ENCODE measurements around the gene ZNF710.

DNA sequence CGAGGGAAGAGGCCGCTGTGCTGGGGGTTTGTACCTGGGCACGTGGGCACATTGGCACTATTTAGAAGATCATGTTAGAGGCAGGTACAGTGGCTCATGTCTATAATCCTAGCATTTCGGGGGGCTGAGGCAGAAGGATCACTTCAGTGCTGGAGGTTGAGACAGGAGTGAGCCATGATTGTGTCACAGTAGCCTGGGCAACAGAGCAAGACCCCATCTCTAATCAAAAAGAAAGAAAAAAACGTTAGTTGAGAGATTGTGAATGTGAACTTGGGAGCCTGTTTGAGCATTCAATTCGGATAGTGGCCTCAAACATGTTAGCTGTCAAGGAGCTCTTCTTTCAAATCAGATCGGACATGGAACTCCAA is 64.5 kb downstream of the ZNF710 start:
- TF ChIP-seq, protein P1, sequence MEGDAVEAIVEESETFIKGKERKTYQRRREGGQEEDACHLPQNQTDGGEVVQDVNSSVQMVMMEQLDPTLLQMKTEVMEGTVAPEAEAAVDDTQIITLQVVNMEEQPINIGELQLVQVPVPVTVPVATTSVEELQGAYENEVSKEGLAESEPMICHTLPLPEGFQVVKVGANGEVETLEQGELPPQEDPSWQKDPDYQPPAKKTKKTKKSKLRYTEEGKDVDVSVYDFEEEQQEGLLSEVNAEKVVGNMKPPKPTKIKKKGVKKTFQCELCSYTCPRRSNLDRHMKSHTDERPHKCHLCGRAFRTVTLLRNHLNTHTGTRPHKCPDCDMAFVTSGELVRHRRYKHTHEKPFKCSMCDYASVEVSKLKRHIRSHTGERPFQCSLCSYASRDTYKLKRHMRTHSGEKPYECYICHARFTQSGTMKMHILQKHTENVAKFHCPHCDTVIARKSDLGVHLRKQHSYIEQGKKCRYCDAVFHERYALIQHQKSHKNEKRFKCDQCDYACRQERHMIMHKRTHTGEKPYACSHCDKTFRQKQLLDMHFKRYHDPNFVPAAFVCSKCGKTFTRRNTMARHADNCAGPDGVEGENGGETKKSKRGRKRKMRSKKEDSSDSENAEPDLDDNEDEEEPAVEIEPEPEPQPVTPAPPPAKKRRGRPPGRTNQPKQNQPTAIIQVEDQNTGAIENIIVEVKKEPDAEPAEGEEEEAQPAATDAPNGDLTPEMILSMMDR (conservative IDR thresholded peaks at IDR 0.05; ENCODE audit: low read depth in 2 of 2): no peak
- TF ChIP-seq EZH2phosphoT487 (IDR thresholded peaks at IDR 0.05; ENCODE audit: unreplicated experiment) (no peak), EZH2 (IDR thresholded peaks at IDR 0.05; ENCODE audit: low read depth, unreplicated experiment) (no peak), POLR2AphosphoS5 (IDR thresholded peaks at IDR 0.05; ENCODE audit: low read depth) (no peak), CREB1 (CRISPR knock-in tag; IDR thresholded peaks at IDR 0.05; ENCODE audit: low read depth) (no peak), JUNB (IDR thresholded peaks at IDR 0.05; ENCODE audit: unreplicated experiment) (no peak), ZNF331 (CRISPR knock-in tag; IDR thresholded peaks at IDR 0.05; ENCODE audit: low read depth) (no peak)
- TF ChIP-seq, protein P2, sequence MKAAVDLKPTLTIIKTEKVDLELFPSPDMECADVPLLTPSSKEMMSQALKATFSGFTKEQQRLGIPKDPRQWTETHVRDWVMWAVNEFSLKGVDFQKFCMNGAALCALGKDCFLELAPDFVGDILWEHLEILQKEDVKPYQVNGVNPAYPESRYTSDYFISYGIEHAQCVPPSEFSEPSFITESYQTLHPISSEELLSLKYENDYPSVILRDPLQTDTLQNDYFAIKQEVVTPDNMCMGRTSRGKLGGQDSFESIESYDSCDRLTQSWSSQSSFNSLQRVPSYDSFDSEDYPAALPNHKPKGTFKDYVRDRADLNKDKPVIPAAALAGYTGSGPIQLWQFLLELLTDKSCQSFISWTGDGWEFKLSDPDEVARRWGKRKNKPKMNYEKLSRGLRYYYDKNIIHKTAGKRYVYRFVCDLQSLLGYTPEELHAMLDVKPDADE (IDR thresholded peaks at IDR 0.05): no peak
- TF ChIP-seq, protein P3, sequence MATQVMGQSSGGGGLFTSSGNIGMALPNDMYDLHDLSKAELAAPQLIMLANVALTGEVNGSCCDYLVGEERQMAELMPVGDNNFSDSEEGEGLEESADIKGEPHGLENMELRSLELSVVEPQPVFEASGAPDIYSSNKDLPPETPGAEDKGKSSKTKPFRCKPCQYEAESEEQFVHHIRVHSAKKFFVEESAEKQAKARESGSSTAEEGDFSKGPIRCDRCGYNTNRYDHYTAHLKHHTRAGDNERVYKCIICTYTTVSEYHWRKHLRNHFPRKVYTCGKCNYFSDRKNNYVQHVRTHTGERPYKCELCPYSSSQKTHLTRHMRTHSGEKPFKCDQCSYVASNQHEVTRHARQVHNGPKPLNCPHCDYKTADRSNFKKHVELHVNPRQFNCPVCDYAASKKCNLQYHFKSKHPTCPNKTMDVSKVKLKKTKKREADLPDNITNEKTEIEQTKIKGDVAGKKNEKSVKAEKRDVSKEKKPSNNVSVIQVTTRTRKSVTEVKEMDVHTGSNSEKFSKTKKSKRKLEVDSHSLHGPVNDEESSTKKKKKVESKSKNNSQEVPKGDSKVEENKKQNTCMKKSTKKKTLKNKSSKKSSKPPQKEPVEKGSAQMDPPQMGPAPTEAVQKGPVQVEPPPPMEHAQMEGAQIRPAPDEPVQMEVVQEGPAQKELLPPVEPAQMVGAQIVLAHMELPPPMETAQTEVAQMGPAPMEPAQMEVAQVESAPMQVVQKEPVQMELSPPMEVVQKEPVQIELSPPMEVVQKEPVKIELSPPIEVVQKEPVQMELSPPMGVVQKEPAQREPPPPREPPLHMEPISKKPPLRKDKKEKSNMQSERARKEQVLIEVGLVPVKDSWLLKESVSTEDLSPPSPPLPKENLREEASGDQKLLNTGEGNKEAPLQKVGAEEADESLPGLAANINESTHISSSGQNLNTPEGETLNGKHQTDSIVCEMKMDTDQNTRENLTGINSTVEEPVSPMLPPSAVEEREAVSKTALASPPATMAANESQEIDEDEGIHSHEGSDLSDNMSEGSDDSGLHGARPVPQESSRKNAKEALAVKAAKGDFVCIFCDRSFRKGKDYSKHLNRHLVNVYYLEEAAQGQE (IDR thresholded peaks at IDR 0.05; ENCODE audit: unreplicated experiment): no peak
